Ovary (tissue), 3 donors: Measurements from ENCODE around the gene BCAR3.

Source experiments
- CTCF ChIP-seq, 3 donors: fragments of 450-650 bp in 2 of 3; fragments of 200-600 bp in 1 of 3; IDR thresholded peaks; one replicate each; pipeline versions ENCODE4 v1.5.1 to v1.8.0; 2016 to 2022; ENCODE audit warnings: antibody characterized with exemption in 3 of 3, mild to moderate bottlenecking in 1 of 3
- EP300 ChIP-seq: sonication (generic); formaldehyde crosslinking; IDR thresholded peaks from one replicate; pipeline ENCODE4 v1.6.1; 2017; ENCODE audit warnings: antibody characterized with exemption
- POLR2A ChIP-seq: fragments of 450-650 bp; IDR thresholded peaks from one replicate; pipeline ENCODE4 v1.6.1; 2017; ENCODE audit warnings: antibody characterized with exemption, mild to moderate bottlenecking, moderate library complexity
- donor health status: DM: no; HTN: no; CAD: no.

GRCh38 chr1:93665015-93665414 lies 16.6 kb downstream of the BCAR3 start:
- TF ChIP-seq POLR2A (no peak), CTCF (IDR thresholded peaks at IDR 0.05) (no peak), EP300 (no peak)
